ENCODE results near the gene AGTPBP1. TPM values are rescaled to one million over a fixed set of nuclear protein-coding genes. Genes with fewer than 3 reads are reported as not detected.
"Not testable (repeated sequence)": the region's sequence is repeated elsewhere in the genome, so short reads cannot be mapped to it uniquely, and the experiment has no call there.

Gene AGTPBP1
- total RNA-seq, 2 donors from 2014 or later = 10.0 to 10.5 TPM

- TF ChIP-seq POLR2AphosphoS5 (IDR thresholded peaks at IDR 0.05) = no peak
- no peak for TF ChIP-seq CTCF (IDR thresholded peaks at IDR 0.05)
- no peak for TF ChIP-seq POLR2A (IDR thresholded peaks at IDR 0.05)
- 96% methylated on average over 4 of the region's 4 CpGs for WGBS
- H3K4me1 ChIP-seq (replicated peaks) = no peaks in the 10 kb centered on the region
- no peaks in the 10 kb centered on the region for H3K9me3 ChIP-seq
- H3K27me3 ChIP-seq (replicated peaks; ENCODE audit: insufficient read depth) = no peaks in the 10 kb centered on the region
- intact Hi-C loops (cut with DNase I) = no loop called here
- no peaks in the 10 kb centered on the region for H3K36me3 ChIP-seq
- no peak for DNase-seq (ENCODE audit: low spot score)
- H3K27ac ChIP-seq = no peak overlapping the region
- H3K4me3 ChIP-seq = no peak overlapping the region
These were observed 10.7 kb downstream of the AGTPBP1 start for GRCh38 chr9:85730916-85731630.

- TF ChIP-seq POLR2A (IDR thresholded peaks at IDR 0.05) = no peak
- TF ChIP-seq CTCF (IDR thresholded peaks at IDR 0.05) = no peak
- no peak for TF ChIP-seq POLR2AphosphoS5 (IDR thresholded peaks at IDR 0.05)
- no peaks in the 10 kb centered on the region for H3K36me3 ChIP-seq
- intact Hi-C loops (cut with DNase I) = no loop called here
These were observed 11.9 kb downstream of the AGTPBP1 start for GRCh38 chr9:85729882-85730281.

GRCh38 chr9:85727500-85727899 is 14.3 kb downstream of the AGTPBP1 start:
- no peak for DNase-seq (ENCODE audit: low spot score)
- TF ChIP-seq POLR2A (IDR thresholded peaks at IDR 0.05) (no peak), CTCF (IDR thresholded peaks at IDR 0.05) (no peak), POLR2AphosphoS5 (IDR thresholded peaks at IDR 0.05) (no peak)
- Histone ChIP-seq H3K9me3 (no peaks in the 10 kb centered on the region), H3K4me3 (no peak overlapping the region), H3K4me1 (replicated peaks) (no peaks in the 10 kb centered on the region), H3K27me3 (replicated peaks; ENCODE audit: insufficient read depth) (no peaks in the 10 kb centered on the region), H3K27ac (no peak overlapping the region), H3K36me3 (no peaks in the 10 kb centered on the region)
- 30% methylated on average over 2 of the region's 2 CpGs for WGBS
- intact Hi-C loops (cut with DNase I) = no loop called here

More at GRCh38 chr9:85729882-85730281, 11.9 kb downstream of the AGTPBP1 start:
- H3K4me1 ChIP-seq (replicated peaks) = no peaks in the 10 kb centered on the region
- H3K27ac ChIP-seq = no peak overlapping the region
- H3K4me3 ChIP-seq = no peak overlapping the region
- DNase-seq (ENCODE audit: low spot score) = no peak
- no peaks in the 10 kb centered on the region for H3K9me3 ChIP-seq
- no peaks in the 10 kb centered on the region for H3K27me3 ChIP-seq (replicated peaks; ENCODE audit: insufficient read depth)

GRCh38 chr9:85726737-85727136 is 15.0 kb downstream of the AGTPBP1 start:
- H3K36me3 ChIP-seq = no peaks in the 10 kb centered on the region
- no peak for TF ChIP-seq CTCF (IDR thresholded peaks at IDR 0.05)
- TF ChIP-seq POLR2A (IDR thresholded peaks at IDR 0.05) = no peak
- WGBS = 98% methylated on average over 4 of the region's 4 CpGs
- no peaks in the 10 kb centered on the region for H3K9me3 ChIP-seq
- no peaks in the 10 kb centered on the region for H3K4me1 ChIP-seq (replicated peaks)
- no peak overlapping the region for H3K27ac ChIP-seq
- no peak overlapping the region for H3K4me3 ChIP-seq
- H3K27me3 ChIP-seq (replicated peaks; ENCODE audit: insufficient read depth) = no peaks in the 10 kb centered on the region
- intact Hi-C loops (cut with DNase I) = no loop called here
- DNase-seq (ENCODE audit: low spot score) = no peak

DNA sequence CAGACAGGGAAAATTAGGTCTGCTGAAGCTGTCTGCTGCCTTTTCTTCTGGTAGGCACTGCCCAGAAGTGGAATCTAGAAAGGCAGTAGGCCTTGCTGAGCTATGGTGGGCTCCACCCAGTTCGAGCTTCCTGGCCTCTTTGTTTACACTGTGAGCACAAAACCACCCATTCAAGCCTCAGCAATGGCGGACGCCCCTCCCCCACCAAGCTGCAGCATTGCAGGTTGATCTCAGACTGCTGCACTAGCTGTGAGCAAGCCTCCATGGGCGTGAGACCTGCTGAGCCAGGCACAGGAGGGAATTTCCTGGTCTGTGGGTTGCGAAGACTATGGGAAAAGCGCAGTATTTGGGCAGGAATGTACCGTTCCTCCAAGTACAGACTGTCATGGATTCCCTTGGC is 18.5 kb downstream of the AGTPBP1 start:
- H3K27me3 ChIP-seq (replicated peaks; ENCODE audit: insufficient read depth) = no peaks in the 10 kb centered on the region
- no peak overlapping the region for H3K27ac ChIP-seq
- intact Hi-C loops (cut with DNase I) = no loop called here
- H3K4me1 ChIP-seq (replicated peaks) = no peaks in the 10 kb centered on the region
- no peaks in the 10 kb centered on the region for H3K36me3 ChIP-seq
- WGBS = 81% methylated on average over 6 of the region's 7 CpGs
- no peak overlapping the region for H3K4me3 ChIP-seq
- no peak for DNase-seq (ENCODE audit: low spot score)
- H3K9me3 ChIP-seq = no peaks in the 10 kb centered on the region
- TF ChIP-seq CTCF (IDR thresholded peaks at IDR 0.05) = no peak
- TF ChIP-seq POLR2A (IDR thresholded peaks at IDR 0.05) = no peak
- TF ChIP-seq POLR2AphosphoS5 (IDR thresholded peaks at IDR 0.05) = no peak

GRCh38 chr9:85719411-85719810 is 22.3 kb downstream of the AGTPBP1 start:
- H3K4me1 ChIP-seq (replicated peaks); intact Hi-C loops (cut with DNase I); H3K4me3 ChIP-seq; H3K9me3 ChIP-seq; DNase-seq (ENCODE audit: low spot score); H3K36me3 ChIP-seq; H3K27ac ChIP-seq; H3K27me3 ChIP-seq (replicated peaks; ENCODE audit: insufficient read depth): not testable (repeated sequence)

GRCh38 chr9:85717818-85718217 is 23.9 kb downstream of the AGTPBP1 start:
- 97% methylated on average over 4 of the region's 4 CpGs for WGBS
- DNase-seq (ENCODE audit: low spot score); H3K4me1 ChIP-seq (replicated peaks); intact Hi-C loops (cut with DNase I); H3K4me3 ChIP-seq; H3K27me3 ChIP-seq (replicated peaks; ENCODE audit: insufficient read depth); H3K9me3 ChIP-seq; H3K27ac ChIP-seq; H3K36me3 ChIP-seq: not testable (repeated sequence)
